Adipose tissue (tissue), 3 donors: ENCODE data around the gene TOMM34. TPM values are rescaled to one million over a fixed set of nuclear protein-coding genes. Genes with fewer than 3 reads are reported as not detected.

ENCODE experiments used
- H3K27ac ChIP-seq: one replicate; pipeline ENCODE4 v1.5.1; 2013; ENCODE audit warnings: low read depth, low read length
- WGBS, 3 donors: extraction: QIAGEN DNeasy Blood & Tissue Kit; methylation state at CpG; one replicate each; pipeline ENCODE4 v1.1.7; 2013; 5-methylcytosine and 5-hydroxymethylcytosine counted together
- polyA plus RNA-seq, 3 donors: library from polyadenylated mRNA; stranded (reverse); fragments of 200-250 nt; gene quantifications; one replicate each; pipeline ENCODE4 v1.2.3, GENCODE V29; 2013
- donor health status: healthy with polysubstance abuse.
- donor health status: Bipolar disorder and iron deficiency.
- donor health status: healthy.

Gene TOMM34, protein sequence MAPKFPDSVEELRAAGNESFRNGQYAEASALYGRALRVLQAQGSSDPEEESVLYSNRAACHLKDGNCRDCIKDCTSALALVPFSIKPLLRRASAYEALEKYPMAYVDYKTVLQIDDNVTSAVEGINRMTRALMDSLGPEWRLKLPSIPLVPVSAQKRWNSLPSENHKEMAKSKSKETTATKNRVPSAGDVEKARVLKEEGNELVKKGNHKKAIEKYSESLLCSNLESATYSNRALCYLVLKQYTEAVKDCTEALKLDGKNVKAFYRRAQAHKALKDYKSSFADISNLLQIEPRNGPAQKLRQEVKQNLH
- polyA plus RNA-seq = 10 to 100 TPM; 10.0 to 12.4 (median 10.8) TPM

DNA sequence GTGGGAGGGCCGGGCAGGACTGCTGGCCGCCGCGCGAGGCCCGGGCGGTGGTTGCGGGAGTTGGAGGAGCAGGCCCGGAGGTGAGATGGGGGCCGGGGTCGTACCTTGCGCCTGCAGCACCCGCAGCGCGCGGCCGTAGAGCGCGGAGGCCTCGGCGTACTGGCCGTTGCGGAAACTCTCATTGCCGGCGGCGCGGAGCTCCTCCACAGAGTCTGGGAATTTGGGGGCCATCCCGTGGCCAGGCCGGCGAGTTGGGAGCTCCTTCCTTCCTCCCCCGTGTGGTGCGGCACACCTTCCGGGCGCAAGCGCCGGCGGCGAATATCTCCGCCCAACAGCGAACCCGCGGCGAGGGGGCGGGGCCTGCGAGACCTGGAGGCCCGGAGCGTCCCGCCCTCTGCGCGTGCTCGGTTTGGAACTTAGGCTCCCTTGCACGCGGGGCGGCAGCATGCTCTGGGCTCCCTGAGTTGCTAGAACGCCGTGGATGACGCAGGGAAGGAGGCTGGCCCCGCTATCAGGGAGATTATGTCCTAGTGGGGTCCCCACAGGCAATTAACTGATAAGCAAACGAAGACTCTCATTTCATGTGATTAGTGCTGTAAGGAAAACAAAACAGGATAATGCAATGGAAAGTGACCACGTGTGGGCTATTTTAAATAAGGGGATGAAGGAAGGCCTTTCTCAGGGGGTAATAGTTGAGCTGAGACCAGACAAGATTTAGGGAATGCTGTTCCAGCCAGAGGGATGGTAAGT, at the start of gene TOMM34:
TSS of gene TOMM34 (minus strand) at position 295 of the 750 bp plus-strand sequence. CDS start at position 231, 64 bp downstream.
- 0% methylated on average over 49 to 60 of the region's 60 CpGs for WGBS, 3 donors
- no peak within 1 kb of the TSS for H3K27ac ChIP-seq

GRCh38 chr20:45008521-45009049, 48.4 kb upstream of the TOMM34 start:
- no peak overlapping the region for H3K27ac ChIP-seq

GRCh38 chr20:44997668-44998067, 37.5 kb upstream of the TOMM34 start:
- WGBS, 3 donors = 92 to 96% (median 95%) methylated on average over 5 of the region's 5 CpGs
- no peak overlapping the region for H3K27ac ChIP-seq

GRCh38 chr20:44997171-44997570, 37.0 kb upstream of the TOMM34 start:
- no peak overlapping the region for H3K27ac ChIP-seq
- WGBS, 3 donors = 94 to 97% (median 95%) methylated on average over 6 of the region's 6 CpGs

GRCh38 chr20:44993343-44993742, 33.1 kb upstream of the TOMM34 start:
- 51 to 94% (median 53%) methylated on average over 3 of the region's 3 CpGs for WGBS, 3 donors

DNA sequence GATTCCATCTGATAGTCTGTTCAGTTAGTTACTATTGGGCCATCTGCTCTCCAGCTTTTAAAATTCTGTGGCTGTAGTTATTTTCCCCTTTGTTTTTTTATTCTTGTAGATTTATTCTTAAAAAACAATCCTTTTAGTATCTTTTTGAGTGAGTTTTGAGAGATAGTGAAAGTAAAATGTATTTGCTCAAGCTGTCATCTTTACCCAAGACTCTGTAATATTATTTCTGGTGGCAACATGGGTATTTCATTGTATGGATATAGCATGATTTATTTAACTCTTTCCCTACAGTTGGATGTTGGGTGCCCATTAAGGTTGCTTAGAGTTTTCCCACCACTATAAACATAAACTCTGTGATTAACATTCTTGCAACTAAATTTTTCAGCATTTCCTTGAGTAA, 30.8 kb upstream of the TOMM34 start:
- no peak overlapping the region for H3K27ac ChIP-seq

More at GRCh38 chr20:44993343-44993742, 33.1 kb upstream of the TOMM34 start:
- no peak overlapping the region for H3K27ac ChIP-seq

DNA sequence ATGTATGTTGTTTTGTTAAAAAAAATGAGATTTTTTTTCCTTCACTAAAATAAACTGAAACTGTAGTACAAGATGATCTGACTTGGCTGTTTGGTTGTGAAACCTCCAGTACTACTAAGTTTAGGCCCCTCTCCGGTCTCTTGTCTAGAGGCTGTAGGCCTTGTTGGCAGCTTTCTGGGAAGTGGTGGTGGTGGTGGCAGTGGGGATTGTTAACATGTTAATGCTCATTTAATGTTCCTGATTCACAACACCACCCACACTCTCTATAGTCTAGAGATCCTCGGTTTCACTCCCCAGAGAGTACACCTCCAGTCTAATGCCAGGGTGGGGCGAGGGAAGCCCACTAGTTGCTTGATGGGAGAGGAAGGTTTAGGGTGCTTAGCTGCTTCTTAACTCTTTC, 30.2 kb upstream of the TOMM34 start:
- 35 to 76% (median 47%) methylated on average over 3 of the region's 3 CpGs for WGBS, 3 donors
- H3K27ac ChIP-seq = no peak overlapping the region

- 90 to 94% (median 92%) methylated on average over 1 of the region's 1 CpG for WGBS, 3 donors
- no peak overlapping the region for H3K27ac ChIP-seq
These were observed 28.5 kb upstream of the TOMM34 start for GRCh38 chr20:44988631-44989171.

DNA sequence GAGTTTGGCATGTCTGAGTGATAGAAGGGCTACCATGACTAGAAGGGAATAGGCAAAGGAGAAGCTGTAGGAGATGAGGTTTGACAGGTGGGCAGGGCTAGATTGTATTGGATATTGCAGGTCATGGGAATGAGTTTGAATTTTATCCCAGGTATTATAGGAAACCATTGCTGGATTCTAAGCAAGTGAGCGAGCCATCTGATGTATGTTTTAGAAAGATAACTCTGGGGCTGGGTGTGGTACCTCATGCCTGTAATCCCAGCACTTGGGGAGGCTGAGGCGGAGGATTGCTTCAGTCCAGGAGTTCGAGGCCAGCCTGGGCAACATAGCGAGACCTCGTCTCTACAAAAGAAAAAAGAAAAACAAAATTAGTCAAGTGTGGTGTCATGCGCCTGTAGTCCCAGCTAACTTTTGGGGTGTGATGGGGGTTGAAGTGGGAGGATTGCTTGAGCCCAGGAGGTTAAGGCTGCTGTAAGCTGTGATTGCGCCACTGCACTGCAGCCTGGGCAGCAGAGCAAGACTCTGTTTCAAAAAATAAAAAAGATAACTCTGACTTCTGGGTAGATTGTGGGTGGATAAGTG, 23.0 kb upstream of the TOMM34 start:
- WGBS, 3 donors = 96 to 97% (median 97%) methylated on average over 7 of the region's 7 CpGs
- no peak overlapping the region for H3K27ac ChIP-seq

GRCh38 chr20:44981736-44982406, 21.7 kb upstream of the TOMM34 start:
- no peak overlapping the region for H3K27ac ChIP-seq
- 81 to 89% (median 89%) methylated on average over 8 of the region's 8 CpGs for WGBS, 3 donors

- 44 to 67% (median 46%) methylated on average over 2 of the region's 2 CpGs for WGBS, 3 donors
These were observed 19.0 kb upstream of the TOMM34 start for GRCh38 chr20:44979090-44979621.

GRCh38 chr20:44976698-44977097, 16.5 kb upstream of the TOMM34 start:
- H3K27ac ChIP-seq = no peak overlapping the region
- 91 to 97% (median 96%) methylated on average over 4 of the region's 4 CpGs for WGBS, 3 donors

More at GRCh38 chr20:44979090-44979621, 19.0 kb upstream of the TOMM34 start:
- H3K27ac ChIP-seq = no peak overlapping the region

DNA sequence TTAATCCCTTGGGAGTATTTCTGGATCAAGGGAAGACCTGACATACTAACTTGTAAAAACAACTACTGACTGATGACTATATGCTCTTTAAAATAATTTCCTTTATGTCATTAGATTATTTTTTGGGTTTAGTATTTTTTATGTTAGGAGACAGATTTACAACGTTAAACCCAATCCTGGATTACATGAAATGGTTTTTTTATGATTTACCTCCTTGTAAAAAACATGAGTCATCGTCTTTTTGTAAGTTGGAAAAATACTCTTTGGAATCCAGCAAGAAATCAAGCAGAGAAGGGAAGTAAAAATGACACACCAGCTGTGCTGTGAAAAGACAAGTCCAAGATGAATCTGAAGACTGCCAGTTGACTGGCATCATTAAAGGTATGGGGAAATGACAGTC, 12.9 kb upstream of the TOMM34 start:
- 73 to 85% (median 78%) methylated on average over 2 of the region's 2 CpGs for WGBS, 3 donors
- H3K27ac ChIP-seq = no peak overlapping the region

GRCh38 chr20:44970243-44970757, 10.1 kb upstream of the TOMM34 start:
- WGBS, 3 donors = 26 to 65% (median 38%) methylated on average over 1 of the region's 1 CpG
- no peak overlapping the region for H3K27ac ChIP-seq

- no peak overlapping the region for H3K27ac ChIP-seq
- 44 to 54% (median 49%) methylated on average over 3 of the region's 3 CpGs for WGBS, 3 donors
These were observed 9.2 kb upstream of the TOMM34 start for GRCh38 chr20:44969300-44969894.

GRCh38 chr20:44967207-44967807, 7.1 kb upstream of the TOMM34 start:
- no peak overlapping the region for H3K27ac ChIP-seq
- WGBS, 3 donors = 26 to 44% (median 26%) methylated on average over 5 of the region's 5 CpGs
